HepG2 (cell line): Measurements from ENCODE around the gene P2RX7. TPM values are rescaled to one million over a fixed set of nuclear protein-coding genes. Genes with fewer than 3 reads are reported as not detected.

Experiments used
- ARID5B ChIP-seq: IDR thresholded peaks from 2 replicates; pipeline ENCODE4 v1.4.0; 2020; ENCODE audit warnings: mild to moderate bottlenecking, missing genetic modification reagents
- BATF2 ChIP-seq: sonication (generic); formaldehyde crosslinking; IDR thresholded peaks from 2 replicates; pipeline ENCODE4 v1.8.0; 2022; ENCODE audit warnings: mild to moderate bottlenecking, missing genetic modification reagents, moderate library complexity
- CREB1 ChIP-seq, 2 experiments: fragments of 450-650 bp in 1 of 2; IDR thresholded peaks; 2 replicates each; pipeline ENCODE4 v1.6.1; 2016 to 2017; ENCODE audit warnings: control low read depth in 1 of 2, mild to moderate bottlenecking in 1 of 2, missing compliant biosample characterization in 1 of 2, missing genetic modification characterization in 1 of 2
- ELF3 ChIP-seq: IDR thresholded peaks from 2 replicates; pipeline ENCODE4 v1.6.1; 2016; ENCODE audit warnings: missing genetic modification reagents, missing compliant biosample characterization
- FOSL2 ChIP-seq: sonication (generic); formaldehyde crosslinking; IDR thresholded peaks from 2 replicates; pipeline ENCODE4 v1.4.0; 2020; ENCODE audit warnings: missing genetic modification reagents
- FOXP4 ChIP-seq: sonication (generic); formaldehyde crosslinking; IDR thresholded peaks from 2 replicates; pipeline ENCODE4 v1.4.0; 2020; ENCODE audit warnings: missing genetic modification reagents
- HNRNPUL1 ChIP-seq: fragments of 200-400 bp; formaldehyde crosslinking; IDR thresholded peaks from 2 replicates; pipeline ENCODE4 v1.6.1; 2017; ENCODE audit warnings: low read depth, mild to moderate bottlenecking, low read length, moderate library complexity
- IRF1 ChIP-seq: sonication (generic); formaldehyde crosslinking; IDR thresholded peaks from 2 replicates; pipeline ENCODE4 v1.4.0; 2020; ENCODE audit warnings: low read depth, mild to moderate bottlenecking, missing genetic modification reagents
- IRF2 ChIP-seq: IDR thresholded peaks from 2 replicates; pipeline ENCODE4 v1.6.1; 2018; ENCODE audit warnings: missing genetic modification reagents, missing compliant biosample characterization
- MBNL3 ChIP-seq: fragments of 250-450 bp; sonication (Bioruptor Pico); conservative IDR thresholded peaks from 2 replicates; pipeline ENCODE4 v1.8.0; 2022; ENCODE audit warnings: mild to moderate bottlenecking, inconsistent platforms
- MZF1 ChIP-seq: sonication (generic); formaldehyde crosslinking; IDR thresholded peaks from 2 replicates; pipeline ENCODE4 v1.8.1; 2023; ENCODE audit warnings: mild to moderate bottlenecking, missing genetic modification reagents, borderline replicate concordance
- NBN ChIP-seq: fragments of 450-650 bp; conservative IDR thresholded peaks from 2 replicates; pipeline ENCODE4 v1.6.1; 2017
- POLR2AphosphoS5 ChIP-seq: IDR thresholded peaks from 2 replicates; pipeline ENCODE4 v1.6.1; 2012; ENCODE audit warnings: low read depth, low read length
- SKI ChIP-seq: fragments of 450-650 bp; IDR thresholded peaks from one replicate; pipeline ENCODE4 v1.6.1; 2018; ENCODE audit warnings: mild to moderate bottlenecking; ENCODE audit not compliant: partially characterized antibody
- SKIL ChIP-seq: sonication (generic); formaldehyde crosslinking; IDR thresholded peaks from 2 replicates; pipeline ENCODE4 v1.8.0; 2022; ENCODE audit warnings: missing genetic modification reagents, mild to moderate bottlenecking, moderate library complexity, borderline replicate concordance
- SNAPC5 ChIP-seq: sonication (generic); formaldehyde crosslinking; IDR thresholded peaks from 2 replicates; pipeline ENCODE4 v1.8.1; 2023; ENCODE audit warnings: mild to moderate bottlenecking, missing genetic modification reagents, borderline replicate concordance
- SOX13 ChIP-seq, 3 experiments: fragments of 450-650 bp in 1 of 3; sonication (generic) in 1 of 3; formaldehyde crosslinking in 1 of 3; IDR thresholded peaks in 2 of 3; conservative IDR thresholded peaks in 1 of 3; 2 replicates each; pipeline versions ENCODE4 v1.5.0 to v1.6.1; 2016 to 2020; ENCODE audit warnings: antibody characterized with exemption in 1 of 3, mild to moderate bottlenecking in 1 of 3, missing compliant biosample characterization in 1 of 3, missing genetic modification reagents in 1 of 3, moderate library complexity in 1 of 3
- ZBTB38 ChIP-seq: sonication (generic); formaldehyde crosslinking; IDR thresholded peaks from 2 replicates; pipeline ENCODE4 v1.5.1; 2020; ENCODE audit warnings: mild to moderate bottlenecking, missing genetic modification reagents
- ZNF317 ChIP-seq: sonication (generic); formaldehyde crosslinking; IDR thresholded peaks from 2 replicates; pipeline ENCODE4 v1.5.0; 2020; ENCODE audit warnings: mild to moderate bottlenecking, missing genetic modification reagents
- ZNF441 ChIP-seq: sonication (generic); formaldehyde crosslinking; IDR thresholded peaks from 2 replicates; pipeline ENCODE4 v1.7.0; 2021; ENCODE audit warnings: missing genetic modification reagents, borderline replicate concordance
- polyA plus RNA-seq, 8 experiments: library from polyadenylated mRNA; depleted of rRNA in 3 of 8; stranded (reverse) in 7 of 8; unstranded in 1 of 8; fragments of >200 nt; fragmentation: Illumina TruSeq in 4 of 8; extraction: Trizol in 4 of 8; gene quantifications; 2 replicates each; pipeline versions ENCODE4 v1.2.1 to v1.2.3, GENCODE V29; 2011 to 2016; ENCODE audit warnings: low read depth in 4 of 8, missing spikeins in 1 of 8, mixed read lengths in 1 of 8; ENCODE audit not compliant: insufficient read depth in 1 of 8
- total RNA-seq, 5 experiments: library from RNA; depleted of rRNA; stranded (reverse); fragments of >200 nt; fragmentation: Illumina TruSeq; extraction: Trizol; gene quantifications; 2 replicates each; pipeline ENCODE4 v1.2.3, GENCODE V29; 2016; ENCODE audit warnings: low read depth in 1 of 5

The P2RX7 gene
- total and polyA plus RNA-seq, 2 of the 13 experiments (the other 11 are each of a cell fraction or from before 2014, with no cell fraction given) = 0.13 to 0.73 TPM

- no peak for TF ChIP-seq CREB1 (IDR thresholded peaks at IDR 0.05)
- TF ChIP-seq CREB1 (CRISPR knock-in tag; IDR thresholded peaks at IDR 0.05) = 0 out of 2 replicates have a peak, but pooled peaks have one; percentile 16
- peak; percentile 52; the same call in 1 of the 2 replicates for TF ChIP-seq ZNF441 (CRISPR knock-in tag)
- TF ChIP-seq SOX13 (IDR thresholded peaks at IDR 0.05) = no peak
- TF ChIP-seq SOX13 (CRISPR knock-in tag; conservative IDR thresholded peaks at IDR 0.05 in 1 of 2, IDR thresholded peaks at IDR 0.05 in 1 of 2) = peak in 1 of 2 experiments; percentile 44; a peak in 1 of 4 replicates
- TF ChIP-seq NBN = no peak
- no peak for TF ChIP-seq POLR2AphosphoS5
- no peak for TF ChIP-seq MZF1 (CRISPR knock-in tag)
- TF ChIP-seq IRF2 (CRISPR knock-in tag) = 0 out of 2 replicates have a peak, but pooled peaks have one; percentile 19
- TF ChIP-seq BATF2 (CRISPR knock-in tag) = no peak
- TF ChIP-seq ZNF317 (CRISPR knock-in tag) = no peak
- peak; percentile 14 for TF ChIP-seq SKI
- TF ChIP-seq ARID5B (CRISPR knock-in tag) = peak; percentile 47; the same call in 1 of the 2 replicates
- TF ChIP-seq SNAPC5 (CRISPR knock-in tag) = no peak
- TF ChIP-seq ZBTB38 (CRISPR knock-in tag) = peak; percentile 34; the same call in 1 of the 2 replicates
- TF ChIP-seq HNRNPUL1 = peak; percentile 87
- no peak; the same call in 1 of the 2 replicates for TF ChIP-seq FOSL2
- peak; percentile 44; the same call in 1 of the 2 replicates for TF ChIP-seq FOXP4 (CRISPR knock-in tag)
- TF ChIP-seq MBNL3 (CRISPR knock-in tag) = no peak
- TF ChIP-seq SKIL (CRISPR knock-in tag) = no peak
- TF ChIP-seq ELF3 (CRISPR knock-in tag) = 0 out of 2 replicates have a peak, but pooled peaks have one; percentile 21
- no peak for TF ChIP-seq IRF1 (CRISPR knock-in tag)
Measured at GRCh38 chr12:121217063-121217462, 84.4 kb downstream of the P2RX7 start (continued).
